Lower leg skin (tissue), 4 donors: Measurements from ENCODE around the gene SLC6A17. TPM values are rescaled to one million over a fixed set of nuclear protein-coding genes. Genes with fewer than 3 reads are reported as not detected.

Experiments
- DNase-seq, 2 donors: peaks; one replicate each; pipeline ENCODE4 v3.0.0-alpha.2; 2019; ENCODE audit warnings: low spot score in 2 of 2
- H3K4me3 ChIP-seq: fragments of 200-600 bp; sonication (generic); 2 replicates; pipeline ENCODE4 v1.5.1; 2017; ENCODE audit warnings: mild to moderate bottlenecking, low read depth; ENCODE audit not compliant: poor library complexity, severe bottlenecking
- POLR2A ChIP-seq, 2 donors: fragments of 450-650 bp; IDR thresholded peaks; one replicate each; pipeline ENCODE4 v1.6.1; 2016 to 2017; ENCODE audit warnings: antibody characterized with exemption in 2 of 2, mild to moderate bottlenecking in 1 of 2, moderate library complexity in 1 of 2
- WGBS, 2 donors: methylation state at CpG; one replicate each; pipeline ENCODE4 v1.1.5; 2018; 5-methylcytosine and 5-hydroxymethylcytosine counted together
- intact Hi-C: fragments of 100-400 bp; cut with DNase I; formaldehyde crosslinking; loops from one replicate; pipeline ENCODE4 v1.15.0; 2023; ENCODE audit warnings: low total_unique reads
- total RNA-seq, 4 donors: library from RNA; depleted of rRNA; stranded (reverse); fragments of >200 nt; gene quantifications; one replicate each; pipeline ENCODE4 v1.1.0, GENCODE V29; 2016
- TF ChIP-seq, protein P1 (sequence below), 3 donors: fragments of 450-650 bp; IDR thresholded peaks; one replicate each; pipeline ENCODE4 v1.5.1; 2016; ENCODE audit warnings: antibody characterized with exemption in 3 of 3, mild to moderate bottlenecking in 3 of 3, moderate library complexity in 2 of 3

The SLC6A17 gene
- total RNA-seq, 4 donors from 2014 or later, result 4.5 to 6.9 (median 5.8) TPM

DNA sequence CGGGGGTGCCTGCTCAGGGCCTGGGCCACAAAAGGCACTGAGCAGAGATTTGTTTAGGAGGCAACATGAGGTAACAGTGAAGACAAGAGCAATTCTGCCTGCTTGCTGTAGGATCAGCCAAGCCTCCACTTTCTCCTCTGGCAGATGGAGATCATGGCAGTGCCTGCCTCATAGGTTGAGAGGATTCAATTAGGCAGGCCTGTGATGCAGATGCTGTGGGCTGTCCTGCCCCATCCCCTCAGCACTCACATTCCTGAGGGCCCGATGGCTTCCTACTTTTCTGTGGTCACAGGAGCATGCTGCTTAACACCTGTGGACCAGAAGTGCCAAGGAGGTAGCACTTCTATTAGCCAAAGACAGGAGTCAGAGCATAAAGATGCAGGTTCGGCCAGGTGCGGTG is 39.2 kb upstream of the SLC6A17 start:
- intact Hi-C loops, result no loop called here
- TF ChIP-seq, protein P1, sequence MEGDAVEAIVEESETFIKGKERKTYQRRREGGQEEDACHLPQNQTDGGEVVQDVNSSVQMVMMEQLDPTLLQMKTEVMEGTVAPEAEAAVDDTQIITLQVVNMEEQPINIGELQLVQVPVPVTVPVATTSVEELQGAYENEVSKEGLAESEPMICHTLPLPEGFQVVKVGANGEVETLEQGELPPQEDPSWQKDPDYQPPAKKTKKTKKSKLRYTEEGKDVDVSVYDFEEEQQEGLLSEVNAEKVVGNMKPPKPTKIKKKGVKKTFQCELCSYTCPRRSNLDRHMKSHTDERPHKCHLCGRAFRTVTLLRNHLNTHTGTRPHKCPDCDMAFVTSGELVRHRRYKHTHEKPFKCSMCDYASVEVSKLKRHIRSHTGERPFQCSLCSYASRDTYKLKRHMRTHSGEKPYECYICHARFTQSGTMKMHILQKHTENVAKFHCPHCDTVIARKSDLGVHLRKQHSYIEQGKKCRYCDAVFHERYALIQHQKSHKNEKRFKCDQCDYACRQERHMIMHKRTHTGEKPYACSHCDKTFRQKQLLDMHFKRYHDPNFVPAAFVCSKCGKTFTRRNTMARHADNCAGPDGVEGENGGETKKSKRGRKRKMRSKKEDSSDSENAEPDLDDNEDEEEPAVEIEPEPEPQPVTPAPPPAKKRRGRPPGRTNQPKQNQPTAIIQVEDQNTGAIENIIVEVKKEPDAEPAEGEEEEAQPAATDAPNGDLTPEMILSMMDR (IDR thresholded peaks at IDR 0.05), result no peak
- no peak for TF ChIP-seq POLR2A (IDR thresholded peaks at IDR 0.05)
- DNase-seq, result no peak
- H3K4me3 ChIP-seq, result no peak overlapping the region
- 90 to 94% methylated on average over 3 to 4 of the region's 4 CpGs for WGBS, 2 donors

DNA sequence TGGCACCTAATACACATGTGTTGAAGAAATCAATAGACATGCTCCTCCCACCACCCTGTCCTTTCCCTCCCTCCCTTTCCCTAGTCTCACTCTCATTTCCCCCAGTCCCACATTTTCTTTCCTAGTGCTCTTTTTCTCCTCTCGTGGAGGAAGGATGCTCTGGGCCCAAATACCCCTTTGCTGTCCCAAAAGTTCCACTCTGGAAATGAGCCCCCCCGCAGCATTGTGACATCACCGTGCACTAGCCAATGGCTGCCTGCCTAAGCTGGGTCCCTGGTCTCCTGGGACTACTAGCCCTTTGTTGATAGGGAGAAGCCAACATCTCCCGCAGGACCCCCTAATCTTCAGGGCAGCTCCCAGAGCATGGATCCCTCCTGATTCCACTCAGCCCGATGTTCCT is 38.2 kb upstream of the SLC6A17 start, which contains the start of gene UBL4B:
TSS of gene UBL4B (plus strand) at position 301 of the 400 bp plus-strand sequence. CDS start at position 393, 92 bp downstream.
- intact Hi-C loops, result no loop called here
- DNase-seq, result no peak
- H3K4me3 ChIP-seq, result no peak within 1 kb of the TSS
- TF ChIP-seq, protein P1 (IDR thresholded peaks at IDR 0.05), result no peak
- no peak for TF ChIP-seq POLR2A (IDR thresholded peaks at IDR 0.05)
- 85 to 87% methylated on average over 5 of the region's 5 CpGs for WGBS, 2 donors

DNA sequence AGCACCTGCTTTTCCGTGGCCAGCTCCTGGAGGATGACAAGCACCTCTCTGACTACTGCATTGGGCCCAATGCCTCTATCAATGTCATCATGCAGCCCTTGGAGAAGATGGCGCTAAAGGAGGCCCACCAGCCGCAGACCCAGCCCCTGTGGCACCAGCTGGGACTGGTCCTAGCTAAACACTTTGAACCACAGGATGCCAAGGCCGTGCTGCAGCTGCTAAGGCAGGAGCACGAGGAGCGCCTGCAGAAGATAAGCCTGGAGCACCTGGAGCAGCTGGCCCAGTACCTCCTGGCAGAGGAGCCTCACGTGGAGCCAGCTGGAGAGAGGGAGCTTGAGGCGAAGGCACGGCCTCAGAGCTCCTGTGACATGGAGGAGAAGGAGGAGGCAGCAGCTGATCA is 37.6 kb upstream of the SLC6A17 start:
- intact Hi-C loops, result no loop called here
- no peak for DNase-seq
- 45 to 56% methylated on average over 9 of the region's 9 CpGs for WGBS, 2 donors
- TF ChIP-seq POLR2A (IDR thresholded peaks at IDR 0.05), result no peak
- TF ChIP-seq, protein P1 (IDR thresholded peaks at IDR 0.05), result no peak
- no peak overlapping the region for H3K4me3 ChIP-seq

DNA sequence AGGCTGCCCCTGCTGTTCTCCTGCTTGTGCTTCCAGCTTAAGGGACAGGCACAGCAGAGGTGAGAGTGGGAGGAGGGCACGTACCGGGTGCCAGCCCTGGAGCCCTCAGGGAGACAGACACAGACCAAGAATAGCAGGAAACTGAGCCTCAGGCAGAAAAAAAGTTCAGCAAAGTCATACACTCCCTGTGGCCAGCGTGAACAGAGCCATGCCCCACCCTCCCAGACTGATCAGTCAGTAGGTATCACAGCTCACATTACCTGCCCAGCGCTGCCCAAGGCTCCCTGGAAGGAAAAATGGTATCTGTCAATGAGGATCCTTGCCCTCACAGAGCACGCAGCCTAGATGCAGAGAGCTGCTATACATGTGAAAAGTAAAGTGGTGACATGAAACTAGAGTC is 36.7 kb upstream of the SLC6A17 start:
- WGBS, 2 donors, result 41 to 43% methylated on average over 5 of the region's 5 CpGs
- no peak overlapping the region for H3K4me3 ChIP-seq
- TF ChIP-seq POLR2A (IDR thresholded peaks at IDR 0.05), result no peak
- TF ChIP-seq, protein P1 (IDR thresholded peaks at IDR 0.05), result no peak
- DNase-seq, result no peak
- intact Hi-C loops, result no loop called here

DNA sequence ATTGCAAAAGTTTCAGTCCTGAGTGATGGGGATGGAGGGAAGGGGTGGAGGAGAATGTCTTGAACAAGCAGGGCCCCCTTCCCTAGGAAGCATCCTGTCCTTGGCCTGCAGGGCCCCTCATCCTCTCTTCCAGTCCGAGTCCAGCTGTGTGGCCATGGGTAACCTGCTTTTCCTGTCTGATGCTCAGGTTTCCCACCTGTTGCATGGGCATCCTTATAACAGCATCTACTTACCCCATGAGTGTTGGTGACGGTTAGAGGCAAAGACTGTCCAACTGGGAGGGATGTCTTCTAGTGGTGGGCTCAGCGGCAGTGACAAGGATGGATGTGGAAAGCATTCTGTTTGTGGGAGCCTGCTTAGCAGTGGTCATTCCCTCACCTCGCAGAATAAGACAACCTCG is 36.1 kb upstream of the SLC6A17 start:
- TF ChIP-seq, protein P1 (IDR thresholded peaks at IDR 0.05), result no peak
- TF ChIP-seq POLR2A (IDR thresholded peaks at IDR 0.05), result no peak
- H3K4me3 ChIP-seq, result no peak overlapping the region
- no peak for DNase-seq
- WGBS, 2 donors, result 91% methylated on average over 5 of the region's 5 CpGs
- intact Hi-C loops, result no loop called here

- TF ChIP-seq, protein P1 (IDR thresholded peaks at IDR 0.05), result no peak
- TF ChIP-seq POLR2A (IDR thresholded peaks at IDR 0.05), result no peak
- intact Hi-C loops, result no loop called here
- 56 to 57% methylated on average over 5 of the region's 5 CpGs for WGBS, 2 donors
- H3K4me3 ChIP-seq, result no peak overlapping the region
- DNase-seq, result no peak
Observed at GRCh38 chr1:110114784-110115183, 35.5 kb upstream of the SLC6A17 start.
